GM21360 (cell line): ENCODE results near the gene EFNA4.
A peak's percentile ranks its signal among the peaks of the same experiment; 100 is the strongest.

Experiments
- ATAC-seq: cut with Tn5 transposase; IDR thresholded peaks from one replicate; pipeline ENCODE4 v1.9.1; 2021; ENCODE audit warnings: mild to moderate bottlenecking, moderate library complexity; ENCODE audit not compliant: unreplicated experiment

The EFNA4 gene

GRCh38 chr1:155051342-155051776, 12.2 kb upstream of the EFNA4 start:
- no peak for ATAC-seq

- ATAC-seq = no peak
These were observed 11.7 kb upstream of the EFNA4 start for GRCh38 chr1:155051777-155052398.

DNA sequence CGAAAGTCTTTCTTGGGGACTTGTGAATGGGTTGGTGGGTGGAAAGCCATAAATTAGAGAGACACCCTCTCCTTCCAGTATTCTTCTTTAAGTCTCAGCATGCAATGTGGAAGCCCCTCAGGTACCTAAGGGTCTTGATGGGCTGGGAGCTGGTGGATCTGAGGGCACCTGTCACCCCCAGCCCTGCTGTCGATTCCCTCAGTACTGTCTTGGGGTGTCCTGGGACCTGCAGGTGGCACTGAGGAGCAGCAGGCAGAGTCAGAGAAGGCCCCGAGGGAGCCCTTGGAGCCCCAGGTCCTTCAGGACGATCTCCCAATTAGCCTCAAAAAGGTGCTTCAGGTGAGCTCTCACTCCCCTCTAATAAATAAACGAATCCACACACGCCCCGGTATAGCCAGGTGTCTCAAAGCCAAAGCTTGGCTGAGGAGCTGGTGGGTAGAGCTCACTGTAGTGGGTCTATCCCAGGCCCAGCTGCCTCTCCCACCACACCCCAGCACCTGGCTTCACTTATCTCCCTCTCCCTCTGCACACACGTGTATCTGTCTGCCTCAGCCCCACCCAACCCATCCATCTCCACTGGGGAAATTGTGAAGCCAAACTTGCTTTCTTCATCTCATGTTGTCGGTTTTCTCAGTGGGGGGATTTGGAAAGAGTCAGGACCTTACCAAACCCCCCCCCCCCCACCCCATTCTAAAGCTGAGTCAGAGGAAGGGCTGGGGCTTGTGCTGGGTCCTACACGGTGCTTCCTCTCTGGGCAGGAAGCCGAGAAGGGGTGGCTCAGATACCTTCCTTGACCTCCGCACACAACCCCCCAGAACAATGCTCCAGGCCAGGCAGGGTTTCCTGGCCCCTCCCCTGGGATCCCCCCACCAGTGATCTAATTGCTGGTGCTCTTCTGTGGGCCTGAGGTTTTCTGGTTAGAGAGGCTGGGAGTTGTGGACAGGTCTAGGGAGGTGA, 10.8 kb upstream of the EFNA4 start:
- no peak for ATAC-seq

- no peak for ATAC-seq
These were observed 9.9 kb upstream of the EFNA4 start for GRCh38 chr1:155053531-155054105.

DNA sequence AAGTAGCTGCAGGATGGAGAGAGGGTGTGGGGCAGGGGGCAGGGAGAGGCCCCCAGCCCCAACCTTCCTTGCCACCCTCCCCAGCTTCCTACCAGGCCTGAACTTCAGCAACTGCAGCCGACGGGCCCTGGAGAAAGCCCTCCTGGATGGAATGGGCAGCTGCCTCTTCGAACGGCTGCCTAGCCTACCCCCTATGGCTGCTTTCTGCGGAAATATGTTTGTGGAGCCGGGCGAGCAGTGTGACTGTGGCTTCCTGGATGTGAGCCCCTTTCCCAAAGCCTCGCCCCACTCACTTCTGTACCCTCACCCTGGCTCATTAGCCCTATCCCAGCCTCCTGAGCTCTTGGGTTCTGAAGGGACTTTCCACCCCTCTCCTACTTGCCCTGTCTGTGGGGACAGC, 6.4 kb upstream of the EFNA4 start:
- ATAC-seq = no peak

DNA sequence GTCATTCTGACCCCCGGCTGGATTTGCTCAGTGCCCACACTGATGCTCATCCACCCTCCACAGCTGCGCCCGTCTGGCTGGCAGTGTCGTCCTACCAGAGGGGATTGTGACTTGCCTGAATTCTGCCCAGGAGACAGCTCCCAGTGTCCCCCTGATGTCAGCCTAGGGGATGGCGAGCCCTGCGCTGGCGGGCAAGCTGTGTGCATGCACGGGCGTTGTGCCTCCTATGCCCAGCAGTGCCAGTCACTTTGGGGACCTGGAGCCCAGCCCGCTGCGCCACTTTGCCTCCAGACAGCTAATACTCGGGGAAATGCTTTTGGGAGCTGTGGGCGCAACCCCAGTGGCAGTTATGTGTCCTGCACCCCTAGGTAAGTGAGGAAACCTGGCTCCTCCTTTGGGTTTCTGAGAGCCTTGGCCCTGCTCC, 5.7 kb upstream of the EFNA4 start:
- no peak for ATAC-seq

GRCh38 chr1:155060736-155061135, 2.8 kb upstream of the EFNA4 start:
- ATAC-seq = no peak

- no peak for ATAC-seq
These were observed 2.0 kb upstream of the EFNA4 start for GRCh38 chr1:155061381-155062150.

- no peak for ATAC-seq
These were observed 1.3 kb upstream of the EFNA4 start for GRCh38 chr1:155062151-155062686.

- no peak for ATAC-seq
These were observed 683 bp upstream of the EFNA4 start for GRCh38 chr1:155062702-155063411.

GRCh38 chr1:155064111-155064831, 731 bp downstream of the EFNA4 start:
- peak; percentile 11 for ATAC-seq

GRCh38 chr1:155064832-155065429, 1.4 kb downstream of the EFNA4 start:
- no peak for ATAC-seq

- no peak for ATAC-seq
These were observed 3.2 kb downstream of the EFNA4 start for GRCh38 chr1:155066777-155067176.

GRCh38 chr1:155068599-155068998, 5.1 kb downstream of the EFNA4 start:
- ATAC-seq = no peak

GRCh38 chr1:155069551-155070157, 6.1 kb downstream of the EFNA4 start:
- no peak for ATAC-seq

- ATAC-seq = no peak
These were observed 6.7 kb downstream of the EFNA4 start for GRCh38 chr1:155070158-155070621.

- ATAC-seq = no peak
These were observed 7.4 kb downstream of the EFNA4 start for GRCh38 chr1:155070721-155071569.

- ATAC-seq = no peak
These were observed 8.2 kb downstream of the EFNA4 start for GRCh38 chr1:155071701-155072100.
